ENCODE measurements around the gene DAB2IP. TPM values are rescaled to one million over a fixed set of nuclear protein-coding genes. Genes with fewer than 3 reads are reported as not detected.

Gene DAB2IP
- total and polyA plus RNA-seq, 2 donors from 2014 or later, result 33.8 to 105 TPM

- Histone ChIP-seq H3K27ac (ENCODE audit: low read depth in 2 of 2, low read length in 2 of 2) (no peak overlapping the region), H3K4me1 (ENCODE audit: control insufficient read depth in 2 of 3, insufficient read depth in 2 of 3, low read depth in 1 of 3, low read length in 3 of 3) (peaks cover 9 to 49% (median 38%) of the 10 kb centered on the region in 3 donors), H3K9ac (ENCODE audit: low read length in 3 of 3) (no peak overlapping the region), H3K27me3 (ENCODE audit: control insufficient read depth, insufficient read depth, low read length) (no peaks in the 10 kb centered on the region), H3K9me3 (ENCODE audit: control insufficient read depth in 2 of 3, insufficient read depth in 1 of 3, low read length in 3 of 3) (no peaks in the 10 kb centered on the region), H3K4me3 (ENCODE audit: low read length in 3 of 3) (no peak overlapping the region), H3K36me3 (ENCODE audit: control insufficient read depth in 2 of 3, insufficient read depth in 3 of 3, low read length in 3 of 3) (no peaks in the 10 kb centered on the region)
- intact Hi-C loops (cut with DNase I), result no loop called here
- DNase-seq (no peak), FAIRE-seq (no peak)
- no peak for TF ChIP-seq CTCF (IDR thresholded peaks at IDR 0.05; ENCODE audit: borderline replicate concordance, extremely low read depth, insufficient read depth)
These were observed 3.3 kb upstream of the DAB2IP start for GRCh38 chr9:121648172-121648571.

- no peak overlapping the region for H3K27ac ChIP-seq (ENCODE audit: low read depth in 2 of 2, low read length in 2 of 2)
- intact Hi-C loops (cut with DNase I), result no loop called here
- H3K9ac ChIP-seq (ENCODE audit: low read length in 3 of 3), result no peak overlapping the region
- H3K27me3 ChIP-seq (ENCODE audit: control insufficient read depth, insufficient read depth, low read length), result no peaks in the 10 kb centered on the region
- no peak overlapping the region for H3K4me3 ChIP-seq (ENCODE audit: low read length in 3 of 3)
- FAIRE-seq, result no peak
- H3K9me3 ChIP-seq (ENCODE audit: control insufficient read depth in 2 of 3, insufficient read depth in 1 of 3, low read length in 3 of 3), result no peaks in the 10 kb centered on the region
- no peaks in the 10 kb centered on the region for H3K36me3 ChIP-seq (ENCODE audit: control insufficient read depth in 2 of 3, insufficient read depth in 3 of 3, low read length in 3 of 3)
- no peak for TF ChIP-seq CTCF (IDR thresholded peaks at IDR 0.05; ENCODE audit: borderline replicate concordance, extremely low read depth, insufficient read depth)
- peaks cover 9 to 51% (median 43%) of the 10 kb centered on the region in 3 donors for H3K4me1 ChIP-seq (ENCODE audit: control insufficient read depth in 2 of 3, insufficient read depth in 2 of 3, low read depth in 1 of 3, low read length in 3 of 3)
- no peak for DNase-seq
These were observed 2.6 kb upstream of the DAB2IP start for GRCh38 chr9:121648799-121649198.

GRCh38 chr9:121649476-121650216 lies 1.8 kb upstream of the DAB2IP start:
- peak in 2 of 5 donors; percentile 34 to 52 for DNase-seq
- Histone ChIP-seq H3K9me3 (ENCODE audit: control insufficient read depth in 2 of 3, insufficient read depth in 1 of 3, low read length in 3 of 3) (no peaks in the 10 kb centered on the region), H3K27me3 (ENCODE audit: control insufficient read depth, insufficient read depth, low read length) (no peaks in the 10 kb centered on the region), H3K36me3 (ENCODE audit: control insufficient read depth in 2 of 3, insufficient read depth in 3 of 3, low read length in 3 of 3) (no peaks in the 10 kb centered on the region), H3K4me1 (ENCODE audit: control insufficient read depth in 2 of 3, insufficient read depth in 2 of 3, low read depth in 1 of 3, low read length in 3 of 3) (peaks cover 9 to 54% (median 50%) of the 10 kb centered on the region in 3 donors), H3K4me3 (ENCODE audit: low read length in 3 of 3) (no peak overlapping the region), H3K27ac (ENCODE audit: low read depth in 2 of 2, low read length in 2 of 2) (peak overlapping the region; percentile 79), H3K9ac (ENCODE audit: low read length in 3 of 3) (no peak overlapping the region)
- no peak for FAIRE-seq
- no peak for TF ChIP-seq CTCF (IDR thresholded peaks at IDR 0.05; ENCODE audit: borderline replicate concordance, extremely low read depth, insufficient read depth)
- intact Hi-C loops (cut with DNase I), result no loop called here

Measured in kidney (tissue), 14 donors.